Osteoblast (primary cell): Measurements from ENCODE around the gene GABBR2. TPM values are rescaled to one million over a fixed set of nuclear protein-coding genes. Genes with fewer than 3 reads are reported as not detected.
A peak's percentile ranks its signal among the peaks of the same experiment; 100 is the strongest.

Source experiments
- DNase-seq: peaks from one replicate; pipeline ENCODE4 v3.0.0; 2011; ENCODE audit warnings: low spot score, mixed read lengths; ENCODE audit not compliant: insufficient read length; ENCODE audit errors: missing footprints
- H2AFZ ChIP-seq: 2 replicates; pipeline ENCODE4 v1.6.0; 2011; ENCODE audit warnings: mild to moderate bottlenecking, low read length
- H3K27ac ChIP-seq: 2 replicates; pipeline ENCODE4 v1.5.1; 2011; ENCODE audit warnings: mild to moderate bottlenecking, low read depth, low read length, moderate library complexity
- H3K27me3 ChIP-seq: 2 replicates; pipeline ENCODE4 v1.6.0; 2012; ENCODE audit warnings: mild to moderate bottlenecking, control low read depth, inconsistent platforms, low read length, moderate library complexity; ENCODE audit not compliant: insufficient read depth
- H3K36me3 ChIP-seq: 2 replicates; pipeline ENCODE4 v1.5.1; 2011; ENCODE audit warnings: mild to moderate bottlenecking, low read length, control low read depth, moderate library complexity; ENCODE audit not compliant: insufficient read depth
- H3K4me1 ChIP-seq: 2 replicates; pipeline ENCODE4 v1.5.1; 2011; ENCODE audit warnings: mild to moderate bottlenecking, low read length, control low read depth, moderate library complexity; ENCODE audit not compliant: insufficient read depth
- H3K4me2 ChIP-seq: 2 replicates; pipeline ENCODE4 v1.6.0; 2011; ENCODE audit warnings: mild to moderate bottlenecking, low read length; ENCODE audit not compliant: insufficient read depth
- H3K4me3 ChIP-seq: fragments of 200-600 bp; sonication (generic); 3 replicates; pipeline ENCODE4 v1.5.1; 2012; ENCODE audit warnings: mild to moderate bottlenecking, low read length, inconsistent platforms; ENCODE audit not compliant: insufficient read depth
- H3K79me2 ChIP-seq: 2 replicates; pipeline ENCODE4 v1.6.0; 2012; ENCODE audit warnings: mild to moderate bottlenecking, low read length, control low read depth, inconsistent platforms; ENCODE audit not compliant: insufficient read depth
- H3K9me3 ChIP-seq: 2 replicates; pipeline ENCODE4 v1.5.1; 2011; ENCODE audit warnings: low read depth, low read length, control low read depth
- H4K20me1 ChIP-seq: 2 replicates; pipeline ENCODE4 v1.6.0; 2012; ENCODE audit warnings: mild to moderate bottlenecking, low read length, control low read depth; ENCODE audit not compliant: insufficient read depth
- CTCF ChIP-seq: IDR thresholded peaks from 2 replicates; pipeline ENCODE4 v1.5.1; 2011; ENCODE audit warnings: mild to moderate bottlenecking, low read depth, low read length, moderate library complexity; ENCODE audit errors: extremely low read depth
- total RNA-seq: library from RNA; depleted of rRNA; stranded (reverse); fragments of >200 nt; gene quantifications from 2 replicates; pipeline ENCODE4 v1.2.3, GENCODE V29; 2012

GABBR2 gene
- total RNA-seq, 1 donor = under 0.01 TPM

GRCh38 chr9:98558575-98558974 is 150.2 kb downstream of the GABBR2 start:
- Histone ChIP-seq H3K4me2 (peak overlapping the region; percentile 39), H4K20me1 (no peaks in the 10 kb centered on the region), H3K27ac (no peak overlapping the region), H3K36me3 (no peaks in the 10 kb centered on the region), H3K27me3 (no peaks in the 10 kb centered on the region), H2AFZ (peak overlapping the region; percentile 36), H3K4me1 (peaks cover 6% of the 10 kb centered on the region), H3K79me2 (no peaks in the 10 kb centered on the region), H3K9me3 (no peaks in the 10 kb centered on the region), H3K4me3 (no peak overlapping the region)
- no peak for TF ChIP-seq CTCF
- peak; percentile 86 for DNase-seq

- no peak overlapping the region for H3K27ac ChIP-seq
- no peaks in the 10 kb centered on the region for H4K20me1 ChIP-seq
- H2AFZ ChIP-seq = no peak overlapping the region
- DNase-seq = no peak
- no peaks in the 10 kb centered on the region for H3K36me3 ChIP-seq
- no peaks in the 10 kb centered on the region for H3K79me2 ChIP-seq
- peaks cover 5% of the 10 kb centered on the region for H3K27me3 ChIP-seq
- no peak overlapping the region for H3K4me3 ChIP-seq
- H3K4me2 ChIP-seq = no peak overlapping the region
- H3K4me1 ChIP-seq = peaks cover 6% of the 10 kb centered on the region
- no peaks in the 10 kb centered on the region for H3K9me3 ChIP-seq
- TF ChIP-seq CTCF = no peak
These were observed 152.2 kb downstream of the GABBR2 start for GRCh38 chr9:98556511-98556910.

GRCh38 chr9:98555651-98556465 is 152.9 kb downstream of the GABBR2 start:
- H4K20me1 ChIP-seq = no peaks in the 10 kb centered on the region
- H3K9me3 ChIP-seq = no peaks in the 10 kb centered on the region
- H3K27ac ChIP-seq = no peak overlapping the region
- H3K27me3 ChIP-seq = peaks cover 5% of the 10 kb centered on the region
- H3K36me3 ChIP-seq = no peaks in the 10 kb centered on the region
- H3K4me2 ChIP-seq = no peak overlapping the region
- DNase-seq = no peak
- no peaks in the 10 kb centered on the region for H3K79me2 ChIP-seq
- peaks cover 6% of the 10 kb centered on the region for H3K4me1 ChIP-seq
- no peak for TF ChIP-seq CTCF
- no peak overlapping the region for H3K4me3 ChIP-seq
- no peak overlapping the region for H2AFZ ChIP-seq

GRCh38 chr9:98554752-98555151 is 154.0 kb downstream of the GABBR2 start:
- Histone ChIP-seq H3K27me3 (peaks cover 5% of the 10 kb centered on the region), H3K27ac (no peak overlapping the region), H2AFZ (no peak overlapping the region), H3K4me1 (peaks cover 6% of the 10 kb centered on the region), H3K4me3 (no peak overlapping the region), H3K36me3 (no peaks in the 10 kb centered on the region), H3K79me2 (no peaks in the 10 kb centered on the region), H3K4me2 (no peak overlapping the region), H3K9me3 (no peaks in the 10 kb centered on the region), H4K20me1 (no peaks in the 10 kb centered on the region)
- TF ChIP-seq CTCF = no peak
- DNase-seq = no peak
